ENCODE data around the gene PEX6. TPM values are rescaled to one million over a fixed set of nuclear protein-coding genes. Genes with fewer than 3 reads are reported as not detected.

The PEX6 gene
- total and polyA plus RNA-seq, 2 of the 13 experiments (the other 11 are each of a cell fraction or from before 2014, with no cell fraction given): 5.1 to 6.7 TPM

GRCh38 chr6:42978839-42979522 lies at the start of gene PEX6 (continued):
- TF ChIP-seq CHD4 (IDR thresholded peaks at IDR 0.05; ENCODE audit: borderline replicate concordance, low read length) (no peak), ZNF552 (CRISPR knock-in tag; IDR thresholded peaks at IDR 0.05; ENCODE audit: borderline replicate concordance) (no peak), ZNF589 (CRISPR knock-in tag; conservative IDR thresholded peaks at IDR 0.05) (no peak), REXO4 (CRISPR knock-in tag; IDR thresholded peaks at IDR 0.05; ENCODE audit: borderline replicate concordance) (no peak), ZNF274 (CRISPR knock-in tag; IDR thresholded peaks at IDR 0.05) (peak; percentile 79; the same call in 1 of the 2 replicates), ZHX1 (CRISPR knock-in tag; IDR thresholded peaks at IDR 0.05; ENCODE audit: low read depth) (0 out of 2 replicates have a peak, but pooled peaks have one; percentile 71), NCOA5 (CRISPR knock-in tag; IDR thresholded peaks at IDR 0.05) (no peak), MEIS1 (CRISPR knock-in tag; IDR thresholded peaks at IDR 0.05; ENCODE audit: borderline replicate concordance) (peak; percentile 66; the same call in 1 of the 2 replicates), ZNF83 (CRISPR knock-in tag; IDR thresholded peaks at IDR 0.05; ENCODE audit: borderline replicate concordance) (no peak), ZNF781 (CRISPR knock-in tag; IDR thresholded peaks at IDR 0.05; ENCODE audit: borderline replicate concordance, not compliant biosample characterization) (no peak), ZBTB10 (CRISPR knock-in tag; IDR thresholded peaks at IDR 0.05; ENCODE audit: borderline replicate concordance) (no peak), ZKSCAN1 (IDR thresholded peaks at IDR 0.05; ENCODE audit: low read length) (no peak), MIER3 (CRISPR knock-in tag; IDR thresholded peaks at IDR 0.05; ENCODE audit: borderline replicate concordance) (peak; percentile 87; the same call in 1 of the 2 replicates), ZNF30 (CRISPR knock-in tag; IDR thresholded peaks at IDR 0.05) (no peak), RORA (CRISPR knock-in tag; IDR thresholded peaks at IDR 0.05) (0 out of 2 replicates have a peak, but pooled peaks have one; percentile 52), ZBTB49 (CRISPR knock-in tag; IDR thresholded peaks at IDR 0.05; ENCODE audit: borderline replicate concordance) (no peak), CENPT (CRISPR knock-in tag; IDR thresholded peaks at IDR 0.05; ENCODE audit: low read depth) (no peak), KLF13 (CRISPR knock-in tag; IDR thresholded peaks at IDR 0.05) (0 out of 2 replicates have a peak, but pooled peaks have one; percentile 54), ZC3H13 (CRISPR knock-in tag; IDR thresholded peaks at IDR 0.05) (peak; percentile 14; the same call in 1 of the 2 replicates), SMAD1 (CRISPR knock-in tag; IDR thresholded peaks at IDR 0.05; ENCODE audit: borderline replicate concordance, low read depth) (peak; percentile 97; the same call in 1 of the 2 replicates)

Measured in HepG2 (cell line).